ENCODE data around the gene MEGF8. TPM values are rescaled to one million over a fixed set of nuclear protein-coding genes. Genes with fewer than 3 reads are reported as not detected.

Gene MEGF8
- total and polyA plus RNA-seq, 2 of the 13 experiments (the other 11 are each of a cell fraction or from before 2014, with no cell fraction given): 4.0 to 8.8 TPM

DNA sequence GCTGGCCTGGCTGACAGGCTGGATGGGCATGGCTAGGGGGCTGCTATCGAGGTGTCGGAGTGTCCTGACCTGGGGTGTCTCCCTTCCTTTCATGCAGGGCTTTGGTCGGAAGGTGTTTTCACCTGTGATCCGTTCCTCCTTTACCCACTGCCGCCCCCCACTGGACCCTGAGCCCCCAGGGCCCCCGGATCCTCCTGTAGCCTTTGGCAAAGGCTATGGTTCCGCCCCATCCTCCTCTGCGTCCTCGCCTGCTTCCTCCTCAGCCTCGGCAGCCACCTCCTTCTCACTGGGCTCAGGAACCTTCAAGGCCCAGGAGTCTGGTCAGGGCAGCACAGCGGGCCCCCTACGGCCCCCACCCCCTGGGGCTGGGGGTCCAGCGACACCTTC, 35.3 kb upstream of the MEGF8 start:
- FAIRE-seq (no peak), DNase-seq (ENCODE audit: low spot score) (no peak), ATAC-seq (no peak)
- peaks cover 12% of the 10 kb centered on the region for H3K4me1 ChIP-seq (ENCODE audit: insufficient read depth, low read length)
- BruUV-seq (replicated peaks): no TSS peak
- in situ Hi-C loops (cut with HindIII; ENCODE audit: extremely low pct_ligation_motif_present, low pct_unique_long_range_greater_than_20kb) (loop anchor here (5.0 kb wide), 1 partner anchor 158 kb away; the partner anchor contains the start of gene POU2F2), intact Hi-C loops (cut with micrococcal nuclease; ENCODE audit: unreplicated experiment) (loop anchor here (2.0 kb wide), 1 partner anchor 155 kb away; no protein-coding TSS in a partner anchor)
- H3K4me2 ChIP-seq (ENCODE audit: low read depth, low read length): no peak overlapping the region
- no peaks in the 10 kb centered on the region for H3K27me3 ChIP-seq (ENCODE audit: control insufficient read depth in 1 of 2, insufficient read depth in 2 of 2, low read length in 2 of 2)
- peaks cover 5% of the 10 kb centered on the region; the same call in 1 of the 2 replicates for H4K20me1 ChIP-seq (ENCODE audit: insufficient read depth, low read length)
- POLR2A ChIA-PET: interaction anchor here (1.0 to 1.4 kb wide), 2 partner anchors 45 to 47 kb away, joined by 4 to 7 read pairs; no protein-coding TSS in a partner anchor
- no peak overlapping the region for H2AFZ ChIP-seq (ENCODE audit: low read length)
- peaks cover 33 to 76% of the 10 kb centered on the region in 2 experiments; a peak in 4 of 5 replicates for H3K36me3 ChIP-seq (replicated peaks in 1 of 2; ENCODE audit: control insufficient read depth in 1 of 2, insufficient read depth in 2 of 2, low read length in 2 of 2)
- peaks cover 11% of the 10 kb centered on the region for H3K79me2 ChIP-seq (ENCODE audit: insufficient read depth, low read length)
- no peaks in the 10 kb centered on the region for H3K9me3 ChIP-seq (ENCODE audit: low read length)
- TF ChIP-seq ZNF296 (CRISPR knock-in tag; conservative IDR thresholded peaks at IDR 0.05) (no peak), POLR2A (IDR thresholded peaks at IDR 0.05; ENCODE audit: insufficient read depth in 1 of 2, low read depth in 2 of 2, low read length in 2 of 2) (peak in 1 of 2 experiments; percentile 34; a peak in 1 of 4 replicates)
- TF ChIP-seq, protein P1, sequence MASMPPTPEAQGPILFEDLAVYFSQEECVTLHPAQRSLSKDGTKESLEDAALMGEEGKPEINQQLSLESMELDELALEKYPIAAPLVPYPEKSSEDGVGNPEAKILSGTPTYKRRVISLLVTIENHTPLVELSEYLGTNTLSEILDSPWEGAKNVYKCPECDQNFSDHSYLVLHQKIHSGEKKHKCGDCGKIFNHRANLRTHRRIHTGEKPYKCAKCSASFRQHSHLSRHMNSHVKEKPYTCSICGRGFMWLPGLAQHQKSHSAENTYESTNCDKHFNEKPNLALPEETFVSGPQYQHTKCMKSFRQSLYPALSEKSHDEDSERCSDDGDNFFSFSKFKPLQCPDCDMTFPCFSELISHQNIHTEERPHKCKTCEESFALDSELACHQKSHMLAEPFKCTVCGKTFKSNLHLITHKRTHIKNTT (CRISPR knock-in tag; IDR thresholded peaks at IDR 0.05): no peak
- H3K9ac ChIP-seq (ENCODE audit: insufficient read depth, low read depth, low read length): no peak overlapping the region
- H3K27ac ChIP-seq (ENCODE audit: extremely low read length, insufficient read depth, low read length): no peak overlapping the region
- WGBS (ENCODE audit: low lambda C conversion rate): 99% methylated on average over 10 of the region's 13 CpGs
- CTCF ChIA-PET (ENCODE audit: low intra/inter-chr PET ratio, low total read pairs): interaction anchor here (0.7 to 3.1 kb wide), 7 partner anchors 10 to 182 kb away, joined by 3 to 34 read pairs (median 5); partner anchors contain the start of gene MEGF8
- no peak overlapping the region for H3K4me3 ChIP-seq (replicated peaks in 1 of 3; ENCODE audit: insufficient read depth in 1 of 3, low read depth in 2 of 3, low read length in 3 of 3)

DNA sequence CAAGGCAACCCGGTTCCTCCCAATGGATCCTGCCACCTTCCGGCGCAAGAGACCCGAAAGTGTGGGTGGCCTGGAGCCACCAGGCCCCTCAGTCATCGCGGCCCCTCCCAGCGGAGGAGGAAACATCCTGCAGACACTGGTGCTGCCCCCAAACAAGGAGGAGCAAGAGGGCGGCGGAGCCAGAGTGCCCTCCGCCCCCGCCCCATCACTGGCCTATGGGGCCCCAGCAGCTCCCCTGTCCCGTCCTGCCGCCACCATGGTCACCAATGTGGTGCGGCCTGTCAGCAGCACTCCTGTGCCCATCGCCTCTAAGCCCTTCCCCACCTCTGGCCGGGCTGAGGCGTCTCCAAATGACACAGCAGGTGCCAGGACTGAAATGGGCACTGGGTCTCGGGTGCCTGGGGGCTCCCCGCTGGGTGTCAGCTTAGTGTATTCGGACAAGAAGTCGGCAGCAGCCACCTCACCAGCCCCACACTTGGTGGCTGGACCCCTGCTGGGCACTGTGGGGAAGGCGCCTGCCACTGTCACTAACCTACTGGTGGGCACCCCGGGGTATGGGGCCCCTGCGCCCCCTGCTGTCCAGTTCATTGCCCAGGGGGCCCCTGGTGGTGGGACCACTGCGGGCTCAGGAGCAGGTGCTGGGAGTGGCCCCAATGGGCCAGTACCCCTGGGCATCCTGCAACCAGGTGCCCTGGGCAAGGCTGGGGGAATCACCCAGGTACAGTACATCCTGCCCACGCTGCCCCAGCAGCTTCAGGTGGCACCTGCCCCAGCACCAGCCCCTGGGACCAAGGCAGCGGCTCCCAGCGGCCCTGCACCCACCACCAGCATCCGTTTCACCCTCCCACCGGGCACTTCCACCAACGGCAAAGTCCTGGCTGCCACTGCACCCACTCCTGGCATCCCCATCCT, 34.7 kb upstream of the MEGF8 start:
- CTCF ChIA-PET (ENCODE audit: low intra/inter-chr PET ratio, low total read pairs): interaction anchor here (0.6 to 3.1 kb wide), 9 partner anchors 8 to 183 kb away, joined by 3 to 34 read pairs (median 4); partner anchors contain the start of genes MEGF8 and ZNF526
- in situ Hi-C loops (cut with HindIII; ENCODE audit: extremely low pct_ligation_motif_present, low pct_unique_long_range_greater_than_20kb) (loop anchor here (5.0 kb wide), 1 partner anchor 158 kb away; the partner anchor contains the start of gene POU2F2), intact Hi-C loops (cut with micrococcal nuclease; ENCODE audit: unreplicated experiment) (loop anchor here (1.0 to 2.0 kb wide), 2 partner anchors 47 to 156 kb away; no protein-coding TSS in a partner anchor)
- H3K27ac ChIP-seq (ENCODE audit: extremely low read length, insufficient read depth, low read length): no peak overlapping the region
- H4K20me1 ChIP-seq (ENCODE audit: insufficient read depth, low read length): no peaks in the 10 kb centered on the region; the same call in 1 of the 2 replicates
- H3K4me1 ChIP-seq (ENCODE audit: insufficient read depth, low read length): peaks cover 6% of the 10 kb centered on the region
- H2AFZ ChIP-seq (ENCODE audit: low read length): no peak overlapping the region
- H3K9ac ChIP-seq (ENCODE audit: insufficient read depth, low read depth, low read length): no peak overlapping the region
- H3K4me2 ChIP-seq (ENCODE audit: low read depth, low read length): no peak overlapping the region
- H3K9me3 ChIP-seq (ENCODE audit: low read length): no peaks in the 10 kb centered on the region
- DNase-seq (ENCODE audit: low spot score) (peak; percentile 61), ATAC-seq (peak; percentile 81), FAIRE-seq (peak; percentile 37)
- BruUV-seq (replicated peaks): no TSS peak
- 94% methylated on average over 14 of the region's 31 CpGs for WGBS (ENCODE audit: low lambda C conversion rate)
- POLR2A ChIA-PET: interaction anchor here (1.0 to 1.4 kb wide), 2 partner anchors 46 to 48 kb away, joined by 4 to 7 read pairs; no protein-coding TSS in a partner anchor
- peaks cover 33 to 76% of the 10 kb centered on the region in 2 experiments; a peak in 4 of 5 replicates for H3K36me3 ChIP-seq (replicated peaks in 1 of 2; ENCODE audit: control insufficient read depth in 1 of 2, insufficient read depth in 2 of 2, low read length in 2 of 2)
- H3K79me2 ChIP-seq (ENCODE audit: insufficient read depth, low read length): peaks cover 5% of the 10 kb centered on the region
- H3K4me3 ChIP-seq (replicated peaks in 1 of 3; ENCODE audit: insufficient read depth in 1 of 3, low read depth in 2 of 3, low read length in 3 of 3): no peak overlapping the region
- H3K27me3 ChIP-seq (ENCODE audit: control insufficient read depth in 1 of 2, insufficient read depth in 2 of 2, low read length in 2 of 2): no peaks in the 10 kb centered on the region
- no peak for TF ChIP-seq ETV5 (CRISPR knock-in tag; IDR thresholded peaks at IDR 0.05; ENCODE audit: borderline replicate concordance)
- TF ChIP-seq, protein P2, sequence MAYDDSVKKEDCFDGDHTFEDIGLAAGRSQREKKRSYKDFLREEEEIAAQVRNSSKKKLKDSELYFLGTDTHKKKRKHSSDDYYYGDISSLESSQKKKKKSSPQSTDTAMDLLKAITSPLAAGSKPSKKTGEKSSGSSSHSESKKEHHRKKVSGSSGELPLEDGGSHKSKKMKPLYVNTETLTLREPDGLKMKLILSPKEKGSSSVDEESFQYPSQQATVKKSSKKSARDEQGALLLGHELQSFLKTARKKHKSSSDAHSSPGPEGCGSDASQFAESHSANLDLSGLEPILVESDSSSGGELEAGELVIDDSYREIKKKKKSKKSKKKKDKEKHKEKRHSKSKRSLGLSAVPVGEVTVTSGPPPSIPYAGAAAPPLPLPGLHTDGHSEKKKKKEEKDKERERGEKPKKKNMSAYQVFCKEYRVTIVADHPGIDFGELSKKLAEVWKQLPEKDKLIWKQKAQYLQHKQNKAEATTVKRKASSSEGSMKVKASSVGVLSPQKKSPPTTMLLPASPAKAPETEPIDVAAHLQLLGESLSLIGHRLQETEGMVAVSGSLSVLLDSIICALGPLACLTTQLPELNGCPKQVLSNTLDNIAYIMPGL (CRISPR knock-in tag; IDR thresholded peaks at IDR 0.05; ENCODE audit: borderline replicate concordance in 1 of 2, low read depth in 1 of 2): peak; percentile 43 to 51; a peak in 2 of 4 replicates
- TF ChIP-seq KDM1A (CRISPR knock-in tag; IDR thresholded peaks at IDR 0.05): no peak
- TF ChIP-seq, protein P3, sequence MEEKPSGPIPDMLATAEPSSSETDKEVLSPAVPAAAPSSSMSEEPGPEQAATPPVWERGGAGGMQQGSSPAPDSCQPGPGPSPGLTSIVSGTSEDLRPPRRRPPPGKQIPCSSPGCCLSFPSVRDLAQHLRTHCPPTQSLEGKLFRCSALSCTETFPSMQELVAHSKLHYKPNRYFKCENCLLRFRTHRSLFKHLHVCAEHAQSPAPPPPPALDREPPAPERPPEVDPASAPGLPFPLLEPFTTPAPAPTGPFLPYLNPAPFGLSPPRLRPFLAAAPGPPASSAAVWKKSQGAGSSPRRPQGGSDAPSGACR (CRISPR knock-in tag; IDR thresholded peaks at IDR 0.05): no peak
- TF ChIP-seq ZNF709 (CRISPR knock-in tag; IDR thresholded peaks at IDR 0.05): 0 out of 2 replicates have a peak, but pooled peaks have one; percentile 31
